Activated CD4-positive, alpha-beta T cell treated with anti-CD3 and anti-CD28 coated beads, Interleukin-2, amount 10 ng/mL, durations not matched to agents 24 days and 14 days (primary cell): Measurements from ENCODE around the gene SYDE2. TPM values are rescaled to one million over a fixed set of nuclear protein-coding genes. Genes with fewer than 3 reads are reported as not detected.

Experiments
- DNase-seq: peaks from one replicate; pipeline ENCODE4 v3.0.0; 2022
- H3K27ac Mint-ChIP-seq: one replicate; pipeline ENCODE4 v1.8.0; 2022; ENCODE audit warnings: mild to moderate bottlenecking, mixed read lengths
- H3K27me3 Mint-ChIP-seq: one replicate; pipeline ENCODE4 v1.8.0; 2022; ENCODE audit warnings: mixed read lengths
- H3K36me3 Mint-ChIP-seq: one replicate; pipeline ENCODE4 v1.8.0; 2022; ENCODE audit warnings: low read depth, mild to moderate bottlenecking, mixed read lengths
- H3K4me1 Mint-ChIP-seq: one replicate; pipeline ENCODE4 v1.8.0; 2021; ENCODE audit warnings: mixed read lengths
- H3K4me3 Mint-ChIP-seq: one replicate; pipeline ENCODE4 v1.8.0; 2022; ENCODE audit warnings: mild to moderate bottlenecking, moderate library complexity, mixed read lengths
- H3K9me3 Mint-ChIP-seq: one replicate; pipeline ENCODE4 v1.8.0; 2021; ENCODE audit warnings: mixed read lengths
- intact Hi-C: fragments of 100-400 bp; cut with micrococcal nuclease; formaldehyde crosslinking; loops from one replicate; pipeline ENCODE4 v1.15.1; 2023
- total RNA-seq: library from RNA; stranded (reverse); gene quantifications from 2 replicates; pipeline ENCODE4 v1.2.3, GENCODE V29; 2022

Gene SYDE2
- total RNA-seq, 1 donor from 2014 or later, result 1.2 TPM

- intact Hi-C loops, result no loop called here
- H3K4me3 Mint-ChIP-seq, result no peak overlapping the region
- H3K27ac Mint-ChIP-seq, result no peak overlapping the region
- H3K9me3 Mint-ChIP-seq, result no peaks in the 10 kb centered on the region
- peaks cover 7% of the 10 kb centered on the region for H3K27me3 Mint-ChIP-seq
- no peak for DNase-seq
- no peaks in the 10 kb centered on the region for H3K36me3 Mint-ChIP-seq
- peaks cover 4% of the 10 kb centered on the region for H3K4me1 Mint-ChIP-seq
Observed at GRCh38 chr1:85116856-85117255, 84.0 kb downstream of the SYDE2 start.

GRCh38 chr1:85115933-85116332, 84.9 kb downstream of the SYDE2 start:
- no peaks in the 10 kb centered on the region for H3K9me3 Mint-ChIP-seq

GRCh38 chr1:85111695-85112094, 89.1 kb downstream of the SYDE2 start:
- intact Hi-C loops, result no loop called here
- H3K27ac Mint-ChIP-seq, result no peak overlapping the region

More at GRCh38 chr1:85115933-85116332, 84.9 kb downstream of the SYDE2 start:
- peaks cover 4% of the 10 kb centered on the region for H3K4me1 Mint-ChIP-seq
- no peak for DNase-seq
- no peaks in the 10 kb centered on the region for H3K36me3 Mint-ChIP-seq
- H3K27ac Mint-ChIP-seq, result no peak overlapping the region
- H3K27me3 Mint-ChIP-seq, result peaks cover 8% of the 10 kb centered on the region
- intact Hi-C loops, result no loop called here
- no peak overlapping the region for H3K4me3 Mint-ChIP-seq

GRCh38 chr1:85109475-85109874, 91.3 kb downstream of the SYDE2 start:
- Mint-ChIP-seq H3K4me1 (no peaks in the 10 kb centered on the region), H3K27me3 (peaks cover 19% of the 10 kb centered on the region), H3K27ac (no peak overlapping the region), H3K36me3 (no peaks in the 10 kb centered on the region), H3K9me3 (no peaks in the 10 kb centered on the region), H3K4me3 (no peak overlapping the region)
- intact Hi-C loops, result loop anchor here (1.0 kb wide), 2 partner anchors 145 to 150 kb away; partner anchors contain the start of gene C1orf52
- DNase-seq, result peak; percentile 77

More at GRCh38 chr1:85111695-85112094, 89.1 kb downstream of the SYDE2 start:
- Mint-ChIP-seq H3K27me3 (peaks cover 16% of the 10 kb centered on the region), H3K4me3 (no peak overlapping the region), H3K36me3 (no peaks in the 10 kb centered on the region), H3K9me3 (no peaks in the 10 kb centered on the region), H3K4me1 (peaks cover 1% of the 10 kb centered on the region)
- no peak for DNase-seq

Other genes with a start within 250 kb of the SYDE2 start
- 92.3 and 95.6 TPM in 2 replicates for gene MCOLN2, start 203.9 kb downstream of the SYDE2 start, total RNA-seq
- gene MCOLN3, start 152.5 kb downstream of the SYDE2 start, total RNA-seq, result 0.51 and 0.66 TPM in 2 replicates
- gene C1orf52, start 58.6 kb upstream of the SYDE2 start, total RNA-seq, result 29.8 and 32.3 TPM in 2 replicates
- 25.5 and 27.8 TPM in 2 replicates for gene BCL10, start 75.6 kb upstream of the SYDE2 start, total RNA-seq